Stimulated activated CD8-positive, alpha-beta memory T cell treated with anti-CD3 and anti-CD28 coated beads, Interleukin-12 subunit alpha, Interleukin-12 subunit beta, amount 100 ng/mL, for 24 hours (primary cell): ENCODE measurements around the gene CCDC34.

Experiments used
- DNase-seq: peaks from one replicate; pipeline ENCODE4 v3.0.0-alpha.2; 2020; ENCODE audit errors: extremely low read depth

CCDC34 gene

DNA sequence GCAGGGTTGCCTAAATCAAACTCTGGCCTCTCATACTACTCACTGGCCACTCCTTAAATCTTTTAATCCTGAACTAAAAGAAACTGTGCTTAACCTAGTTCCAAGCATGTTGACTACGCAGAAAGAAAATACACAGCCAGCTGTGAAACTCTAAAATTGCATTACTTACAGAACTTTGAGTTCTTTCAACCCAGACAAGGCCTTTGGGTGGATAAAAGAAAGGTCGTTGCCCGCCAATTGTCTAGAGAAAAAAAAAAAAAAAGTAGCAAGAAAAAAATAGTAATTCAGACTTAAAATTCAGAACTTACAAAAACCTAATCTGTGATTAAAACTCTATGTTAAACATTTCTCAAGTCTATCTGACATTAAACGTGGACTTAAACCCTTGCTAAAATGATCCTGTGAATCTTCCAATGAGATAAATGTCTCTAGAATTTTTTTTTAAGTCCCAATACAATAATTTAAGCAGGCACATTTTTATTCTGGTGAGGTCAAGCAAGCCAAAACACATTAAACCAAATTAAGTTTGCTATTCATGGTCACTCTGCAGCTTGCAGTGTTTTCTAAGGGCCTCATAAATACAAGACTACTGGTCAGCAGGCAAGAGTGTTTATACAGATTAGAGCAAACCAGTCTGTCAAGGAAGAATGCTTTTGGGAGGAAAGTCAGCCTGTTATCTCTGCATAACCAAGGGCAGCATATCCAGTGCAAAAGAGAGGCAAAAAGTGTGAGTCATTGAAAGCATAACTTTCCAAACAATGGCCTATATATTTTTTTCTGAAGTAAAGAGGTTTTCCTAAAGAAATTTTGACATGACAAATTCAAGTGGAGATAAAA is 29.5 kb upstream of the CCDC34 start:
- DNase-seq, result no peak

DNA sequence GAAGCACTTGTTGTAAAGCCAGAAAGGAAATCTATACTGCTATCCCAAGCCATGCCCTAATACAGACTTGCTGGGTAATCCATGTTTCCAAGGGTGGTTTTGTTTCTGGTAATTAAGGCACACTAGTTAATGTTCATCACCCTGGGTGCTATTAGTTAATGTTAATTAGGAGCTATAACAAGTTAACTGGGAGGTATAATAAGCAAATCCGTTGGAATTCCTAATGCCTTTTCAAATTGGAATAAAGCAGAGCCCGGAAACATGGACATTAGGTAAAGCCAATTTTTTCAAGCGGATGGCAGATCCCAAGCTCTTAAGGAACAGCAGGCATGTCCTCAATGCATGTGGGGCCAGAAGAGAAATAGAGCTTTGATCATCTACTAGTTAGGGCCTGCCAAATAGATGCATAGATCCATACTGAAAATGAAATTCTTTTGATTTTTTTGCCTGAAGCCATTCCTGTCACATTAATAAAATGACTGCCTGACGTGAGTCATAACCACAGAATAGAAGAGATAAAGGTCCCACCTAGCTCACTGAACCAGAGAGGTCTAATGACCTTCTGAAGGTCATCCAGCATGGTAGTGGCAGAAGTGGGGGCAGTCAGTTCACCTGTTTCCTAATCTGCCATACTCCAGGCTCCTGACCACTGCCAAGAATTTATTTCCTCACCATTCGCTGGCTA is 28.5 kb upstream of the CCDC34 start:
- DNase-seq, result no peak

DNA sequence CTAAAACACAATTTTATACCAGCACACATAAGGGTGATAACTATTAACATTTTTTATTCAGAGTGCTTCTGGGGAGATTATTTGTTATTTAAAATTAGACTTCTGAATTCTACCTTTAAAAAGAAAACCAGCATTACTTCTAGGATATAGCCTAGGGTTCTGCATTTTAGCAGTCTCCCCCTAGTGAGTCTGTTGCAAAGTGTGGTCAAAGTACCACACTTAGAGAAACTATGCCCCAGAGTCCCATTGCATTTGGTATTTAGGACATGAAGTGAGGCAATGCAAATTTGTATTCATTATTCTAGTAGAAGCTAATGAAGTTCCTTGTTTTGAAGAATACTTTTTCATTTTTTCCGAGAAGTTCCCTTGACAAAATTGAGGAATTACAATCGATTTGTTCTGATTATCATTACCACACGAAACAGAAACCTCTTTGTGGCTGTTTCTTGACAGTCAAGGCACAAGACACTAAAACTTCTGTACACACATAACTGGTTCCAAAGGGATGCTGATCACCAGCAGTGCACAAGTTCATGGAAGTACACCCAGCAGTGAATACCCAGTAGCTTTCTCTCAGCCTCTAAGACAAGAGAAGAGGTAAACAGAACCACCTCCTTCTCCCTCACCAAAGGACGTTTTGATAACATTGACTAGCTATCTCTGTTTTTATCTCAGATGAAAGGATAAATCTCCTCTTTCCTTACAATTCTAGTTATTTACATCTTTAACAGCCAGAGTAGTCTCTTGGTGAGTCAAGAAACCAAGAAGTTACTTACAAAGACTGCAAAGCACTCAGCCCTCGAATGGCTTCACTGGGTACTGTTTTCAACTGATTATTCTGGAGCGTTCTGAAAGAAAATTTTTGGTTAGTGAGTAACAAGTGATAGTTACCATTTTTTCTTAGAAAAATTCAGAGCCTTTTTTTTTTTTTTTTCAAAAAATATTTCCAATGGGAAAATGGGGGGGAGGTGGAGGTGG is 27.6 kb upstream of the CCDC34 start:
- DNase-seq, result no peak

DNA sequence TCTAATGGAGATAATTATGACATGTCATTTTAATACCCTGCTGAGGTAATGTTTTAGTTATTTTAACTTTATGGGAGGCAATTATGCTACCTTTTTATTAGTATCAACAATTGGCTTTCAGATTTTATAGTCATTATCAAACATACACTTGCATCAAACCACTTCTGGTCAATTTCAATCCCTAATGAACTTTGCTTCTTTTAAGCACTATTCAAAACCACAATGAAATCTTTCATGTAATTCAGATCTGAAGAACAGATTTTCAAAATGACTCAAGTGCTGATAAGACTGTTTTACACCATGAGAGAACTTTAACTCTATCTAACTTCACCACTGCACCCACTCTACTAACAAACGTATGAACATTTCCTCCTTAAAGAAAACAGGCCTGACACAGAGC is 25.9 kb upstream of the CCDC34 start:
- no peak for DNase-seq

DNA sequence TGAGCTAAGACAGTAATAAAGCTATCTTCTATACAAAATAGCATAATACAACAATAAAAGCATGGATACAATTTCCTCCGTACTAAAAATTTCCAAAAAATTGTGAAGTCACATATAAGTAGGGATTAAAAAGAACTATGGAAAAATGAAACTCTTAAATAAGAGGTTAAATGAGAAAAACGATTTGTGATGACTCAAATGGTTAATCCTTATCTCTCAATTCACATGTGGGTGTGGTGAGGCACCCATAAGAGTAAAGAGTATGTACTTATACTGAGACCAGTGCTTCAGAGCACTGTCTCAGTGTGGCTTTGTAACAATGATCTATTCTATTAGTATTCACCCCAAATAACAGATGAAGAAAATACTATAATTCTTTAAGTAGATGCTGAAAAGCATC is 25.0 kb upstream of the CCDC34 start:
- DNase-seq, result no peak

DNA sequence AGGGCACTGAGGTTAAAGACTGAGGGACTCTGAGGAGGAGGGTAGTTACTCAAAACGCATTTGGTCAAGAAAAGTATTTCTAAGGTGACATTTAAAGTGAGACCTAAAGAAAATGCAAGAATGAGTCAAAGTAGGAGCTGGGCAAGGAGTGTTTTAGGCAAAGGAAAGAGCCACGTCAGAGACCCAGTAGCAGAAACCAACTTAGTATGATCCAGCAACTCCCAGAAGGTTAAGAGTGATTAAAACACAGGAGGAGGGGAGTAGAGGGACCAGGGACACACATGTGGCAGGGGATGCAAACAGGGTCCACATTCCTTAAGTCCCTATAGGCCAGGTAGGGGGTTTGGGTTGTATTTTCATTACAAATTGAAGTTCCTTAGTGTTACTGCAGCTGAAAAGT is 24.3 kb upstream of the CCDC34 start:
- no peak for DNase-seq

DNA sequence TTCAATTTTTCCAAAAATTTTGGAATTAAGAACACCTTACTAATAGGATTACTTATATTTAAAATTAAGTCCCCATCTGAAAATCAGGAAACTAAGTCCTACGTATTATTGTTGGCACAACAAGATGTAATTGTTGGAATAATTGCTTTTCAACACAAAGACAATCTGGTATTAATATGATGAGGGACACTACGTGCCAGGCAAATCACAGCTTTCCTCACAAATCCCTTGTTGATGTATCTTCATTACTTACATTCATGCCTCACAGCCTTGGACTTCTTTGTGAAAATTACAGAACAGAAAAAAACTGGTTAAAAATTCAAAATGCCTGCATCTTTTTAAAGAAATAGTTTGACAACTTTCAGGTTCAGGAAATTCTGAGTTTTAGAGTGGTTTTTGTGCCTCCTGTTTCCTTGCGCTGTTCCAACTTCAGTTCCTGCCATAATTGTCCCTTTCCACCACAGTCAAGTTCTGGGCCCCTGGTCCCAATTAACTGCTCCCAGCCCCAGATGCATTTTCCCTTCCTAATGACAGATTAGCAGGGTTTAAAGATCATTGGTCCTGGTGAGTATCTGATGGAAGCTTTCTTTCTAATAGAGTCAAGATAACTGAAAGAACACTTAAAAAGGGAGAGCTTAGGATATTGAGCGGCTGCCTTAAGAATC is 23.3 kb upstream of the CCDC34 start:
- DNase-seq, result no peak

DNA sequence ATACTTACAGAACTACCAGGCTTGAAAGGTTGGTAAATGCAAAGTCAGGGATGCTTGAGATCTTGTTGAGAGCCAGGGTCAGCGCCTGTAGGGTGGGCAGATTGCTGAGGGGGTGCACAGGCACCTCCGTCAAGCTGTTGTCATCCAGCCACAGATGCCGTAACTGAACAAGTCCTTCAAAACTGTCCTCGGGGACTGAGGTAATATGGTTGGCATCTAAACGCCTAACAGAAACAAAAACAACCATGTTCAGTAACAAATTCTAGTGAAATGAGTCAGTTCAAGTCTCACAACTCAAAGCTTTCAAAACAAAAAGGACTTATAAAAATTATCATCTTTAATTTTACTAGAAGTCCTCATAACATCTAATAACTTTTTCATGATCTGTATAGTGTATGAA is 22.2 kb upstream of the CCDC34 start:
- no peak for DNase-seq

DNA sequence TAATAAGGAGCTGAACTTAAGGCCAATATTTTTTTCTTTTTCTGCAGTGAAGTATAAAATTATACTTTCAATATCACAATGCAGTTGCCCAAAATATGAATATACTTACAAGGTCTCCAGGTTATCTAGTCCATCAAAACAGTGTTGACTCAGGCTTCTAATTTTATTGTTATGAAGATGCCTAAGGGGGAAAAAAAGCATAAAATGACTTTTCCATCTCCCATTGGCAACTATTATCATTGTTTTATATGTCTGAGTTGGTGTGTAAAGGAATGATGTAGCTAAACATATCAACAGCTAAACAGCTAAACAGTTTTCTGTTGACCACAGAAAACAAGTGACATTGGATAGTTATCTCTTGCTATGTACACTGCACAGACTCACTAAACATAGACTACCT is 21.2 kb upstream of the CCDC34 start:
- DNase-seq, result no peak

DNA sequence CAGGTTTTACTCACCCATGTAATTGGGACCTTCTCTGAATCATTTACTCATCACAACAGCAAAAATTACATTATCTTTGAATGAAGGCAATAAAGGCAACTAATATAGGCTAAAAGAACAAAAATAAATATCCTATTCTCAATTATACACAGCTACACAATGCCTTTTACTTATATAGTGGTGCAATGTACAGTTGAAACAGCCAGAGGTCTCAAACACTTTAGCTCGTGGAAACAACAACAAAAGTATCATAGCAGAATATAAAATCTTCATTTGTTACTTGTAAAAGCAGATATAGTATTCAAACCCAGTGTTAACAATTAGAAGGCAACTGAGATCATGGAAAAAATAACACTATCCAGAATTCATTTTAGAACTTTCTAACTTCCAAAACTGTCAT is 20.6 kb upstream of the CCDC34 start:
- no peak for DNase-seq

DNA sequence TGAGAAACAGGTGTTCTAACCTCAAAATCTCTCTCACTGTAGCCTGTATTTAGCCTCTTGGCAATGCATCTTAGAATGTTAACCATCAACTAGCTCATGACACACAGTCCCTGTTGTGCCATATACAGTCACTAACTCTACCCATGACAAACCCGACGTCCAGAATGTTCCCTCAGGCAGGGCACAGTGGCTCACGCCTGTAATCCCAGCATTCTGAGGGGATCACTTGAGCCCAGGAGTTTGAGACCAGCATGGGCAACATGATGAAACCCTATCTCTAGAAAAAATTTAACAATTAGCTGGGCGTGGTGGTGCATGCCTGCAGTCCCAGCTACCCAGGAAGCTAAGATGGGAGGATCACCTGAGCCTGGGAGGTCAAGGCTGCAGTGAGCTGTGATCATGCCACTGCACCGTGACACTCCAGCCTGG is 18.2 kb upstream of the CCDC34 start:
- no peak for DNase-seq

DNA sequence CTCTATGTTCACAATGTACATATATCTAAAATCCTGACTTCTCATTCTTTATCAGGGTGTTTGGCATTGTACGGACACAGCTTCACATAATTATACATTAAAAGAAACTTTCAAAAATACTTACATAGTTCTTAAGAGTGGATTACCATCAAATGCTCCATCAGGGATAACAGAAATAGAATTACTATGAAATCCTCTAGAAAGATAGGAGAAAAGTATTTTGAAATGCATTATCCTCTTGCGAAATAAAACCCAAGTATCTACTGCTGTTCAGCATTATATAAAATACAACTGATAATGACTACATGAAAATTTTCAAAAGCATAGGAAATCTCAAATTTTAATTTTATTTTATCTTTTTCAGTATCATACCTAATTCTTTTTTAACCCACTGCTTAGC is 17.8 kb upstream of the CCDC34 start:
- no peak for DNase-seq

DNA sequence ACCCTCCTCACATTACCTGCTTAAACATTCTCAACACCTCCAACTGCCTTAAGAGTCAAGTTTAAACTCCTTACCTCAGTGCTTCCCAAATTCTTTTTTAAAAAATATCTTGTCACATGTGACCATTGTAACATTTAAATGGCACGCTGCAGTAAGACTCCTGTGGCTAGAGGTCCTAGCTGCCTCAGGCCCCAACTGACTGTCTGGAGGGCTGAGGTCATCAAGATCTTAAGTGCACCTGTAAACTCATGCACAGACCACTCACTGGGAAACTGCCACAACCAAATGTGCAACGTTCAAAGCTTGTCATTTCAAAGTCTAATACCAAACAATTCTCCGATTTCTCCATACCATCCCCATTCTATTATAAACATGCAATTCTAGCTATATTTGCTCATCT is 16.4 kb upstream of the CCDC34 start:
- no peak for DNase-seq

DNA sequence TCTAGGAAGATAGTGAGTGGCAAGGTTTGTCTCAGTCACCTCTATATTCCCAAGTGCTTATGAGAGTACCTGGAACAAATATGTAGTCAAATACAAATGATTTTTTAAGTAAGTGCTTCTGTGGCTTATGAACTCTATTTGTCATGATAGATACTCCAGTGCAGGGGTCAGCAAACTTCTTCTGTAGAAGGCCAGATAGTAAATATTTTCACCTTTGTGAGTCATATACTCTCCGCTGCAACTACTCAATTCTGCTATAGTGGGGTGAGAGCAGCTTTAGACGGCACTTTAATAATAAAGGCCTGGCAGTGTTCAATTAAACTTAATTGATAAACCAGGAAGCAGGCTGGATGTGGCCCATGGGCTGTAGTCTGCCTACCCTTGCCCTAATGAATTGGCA is 12.4 kb upstream of the CCDC34 start:
- no peak for DNase-seq

DNA sequence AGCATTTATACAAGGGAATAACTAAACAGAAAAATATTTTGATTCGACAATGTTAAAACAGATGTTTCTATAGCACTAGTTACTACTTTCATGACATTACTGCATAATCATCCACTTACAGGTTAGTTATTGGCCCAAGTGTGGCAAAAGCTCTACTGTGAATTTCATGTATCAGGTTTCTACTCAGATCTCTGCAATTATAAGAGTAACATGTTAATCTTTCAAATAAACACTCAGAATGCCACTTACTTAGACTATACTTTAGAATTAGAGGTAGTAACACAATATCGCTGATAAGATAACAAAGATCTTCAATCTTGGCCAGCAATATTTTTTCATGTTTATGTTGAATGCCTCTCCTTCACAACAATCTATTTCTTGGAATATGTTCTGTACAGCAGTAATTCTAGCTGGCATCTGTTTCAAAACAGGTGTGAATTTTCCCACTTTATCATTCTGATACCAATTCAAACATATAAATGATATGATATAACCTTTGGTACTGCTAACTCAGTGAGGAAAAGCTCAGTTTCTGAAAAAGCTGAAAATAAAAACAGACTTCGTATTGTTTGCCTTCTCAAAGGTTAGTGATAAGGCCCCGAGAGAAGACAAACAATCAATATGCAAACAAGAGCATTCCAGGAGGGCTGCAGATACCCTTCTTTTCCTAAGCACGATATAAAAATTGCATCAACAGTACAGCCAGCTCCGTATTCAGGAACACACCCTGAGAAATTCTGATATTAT is 11.0 kb upstream of the CCDC34 start:
- no peak for DNase-seq

DNA sequence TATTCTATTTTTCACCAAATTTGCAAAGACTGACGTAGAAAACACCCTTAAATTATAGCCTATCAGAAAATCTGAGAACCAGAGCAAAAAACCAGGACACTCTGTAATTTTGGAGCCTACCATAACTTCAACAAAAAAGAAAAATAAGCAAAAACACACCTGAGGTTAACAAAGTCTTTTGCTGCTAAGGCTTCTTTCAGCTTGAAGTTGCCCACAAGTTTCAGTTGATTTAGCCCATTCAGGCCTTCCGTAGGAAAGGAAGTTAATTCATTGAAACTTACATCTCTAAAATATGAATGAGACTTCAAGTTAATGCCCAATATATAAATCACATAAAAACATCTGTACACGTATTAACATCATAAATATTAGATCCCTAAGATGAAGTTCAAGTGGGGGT is 10.4 kb upstream of the CCDC34 start:
- DNase-seq, result no peak

DNA sequence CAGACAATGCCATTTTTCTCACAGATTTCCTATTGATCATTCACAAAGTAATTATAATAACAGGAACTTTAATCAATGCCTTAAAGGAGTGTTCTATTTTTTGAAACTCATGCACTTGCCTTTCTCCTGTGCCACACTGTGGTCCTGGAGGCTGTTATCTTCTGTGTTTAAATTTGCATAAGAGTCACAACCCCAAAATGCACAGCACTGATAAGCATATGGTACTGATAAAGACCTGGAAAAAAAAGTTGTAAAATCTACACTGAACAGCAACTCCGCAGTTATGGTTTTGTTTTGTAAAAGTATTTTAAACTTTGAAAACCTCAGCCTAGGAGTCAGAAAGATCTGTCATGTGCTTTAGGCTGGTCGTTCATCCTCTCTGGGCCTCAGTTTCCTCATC is 9.1 kb upstream of the CCDC34 start:
- no peak for DNase-seq

DNA sequence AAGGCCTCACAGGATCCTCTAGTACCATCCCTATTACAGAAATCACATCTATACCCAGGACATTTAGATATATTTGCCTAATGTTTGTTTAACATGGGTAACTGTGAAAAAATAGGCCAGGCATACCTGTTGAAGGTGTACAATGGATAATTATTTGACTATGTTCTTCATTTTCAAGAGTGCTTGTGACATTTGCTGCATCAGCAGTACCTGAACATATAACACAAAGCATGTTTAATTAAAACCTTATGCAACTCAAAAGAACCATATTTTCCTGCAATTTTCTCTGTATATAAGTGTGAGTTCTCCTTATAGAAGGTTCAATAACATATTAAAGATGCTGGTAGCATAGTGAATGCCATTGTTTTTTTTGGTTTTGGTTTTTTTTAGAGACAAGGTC is 8.5 kb upstream of the CCDC34 start:
- no peak for DNase-seq

DNA sequence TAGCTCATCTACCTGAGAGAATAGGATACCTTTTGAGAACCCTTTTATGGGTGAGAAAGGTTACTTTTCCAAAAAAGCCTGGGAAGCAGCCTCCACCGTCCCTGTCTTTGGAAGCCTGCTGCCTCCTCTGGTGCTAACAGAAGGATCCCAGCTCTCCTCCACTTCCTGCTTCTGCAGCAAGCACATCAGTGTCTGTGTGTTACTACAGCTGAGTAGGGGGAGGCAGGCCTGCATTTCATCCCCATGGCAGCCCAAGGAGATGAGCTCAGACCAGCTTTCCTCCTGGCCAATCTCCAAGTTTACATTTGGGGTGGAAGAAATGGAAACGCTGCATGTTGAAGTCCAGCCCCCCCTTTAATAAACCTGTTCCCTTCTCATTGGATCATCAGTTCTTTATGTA is 7.4 kb upstream of the CCDC34 start:
- DNase-seq, result no peak

DNA sequence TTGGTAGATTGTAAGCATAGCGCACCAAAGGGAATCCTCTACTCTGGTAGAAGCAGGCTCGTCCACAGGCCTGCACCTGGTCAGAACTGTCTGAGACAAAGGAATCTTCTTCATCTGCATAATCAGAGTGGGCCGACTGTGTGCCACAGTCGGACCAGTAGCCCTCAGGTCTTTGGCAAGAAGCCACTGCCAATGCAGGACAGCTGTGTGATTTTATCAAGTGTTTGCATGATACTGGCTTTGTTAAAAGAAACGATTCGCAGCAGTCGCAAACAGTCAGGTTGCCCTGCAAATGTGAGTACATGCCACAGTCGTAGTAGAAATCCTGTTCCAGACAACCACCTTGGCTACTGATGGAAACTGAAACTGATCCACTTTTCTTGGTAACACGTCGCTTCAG is 4.9 kb upstream of the CCDC34 start:
- no peak for DNase-seq

DNA sequence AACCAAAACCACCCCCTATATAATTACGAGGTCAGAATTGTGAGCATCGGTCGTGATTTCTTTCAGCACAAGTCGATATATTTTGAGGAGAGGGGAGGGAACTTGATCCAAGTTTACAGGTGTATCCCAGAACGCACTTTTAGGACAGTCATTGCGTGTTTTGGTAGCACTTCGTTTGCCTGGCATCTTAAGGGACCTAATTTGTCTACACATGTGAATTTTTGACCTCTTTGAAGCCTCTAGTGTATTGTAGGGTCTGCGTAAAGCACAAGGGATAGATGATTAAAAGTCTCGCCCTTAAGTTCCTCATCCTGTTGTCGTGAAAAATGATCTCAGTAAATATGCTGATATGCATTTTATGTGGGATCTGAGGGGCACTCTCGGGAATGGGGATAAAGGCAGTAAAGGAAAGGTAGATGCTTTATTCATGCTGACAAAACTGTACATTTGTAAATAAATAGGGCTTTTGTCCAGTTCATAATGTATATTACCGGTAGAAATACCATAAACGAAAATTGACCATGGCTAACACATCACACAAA is 632 bp upstream of the CCDC34 start:
- DNase-seq, result no peak
